ENCODE measurements around the gene CD2.

The CD2 gene

GRCh38 chr1:116716391-116716790 lies 37.8 kb upstream of the CD2 start:
- ATAC-seq (ENCODE audit: insufficient read depth, low read depth) (no peak), DNase-seq (no peak)
- H2AFZ ChIP-seq (ENCODE audit: low read depth, low read length) = no peak overlapping the region
- no peak overlapping the region for H3K9ac ChIP-seq (ENCODE audit: low read depth, low read length)
- H3K79me2 ChIP-seq (ENCODE audit: insufficient read depth, low read length) = no peaks in the 10 kb centered on the region
- no peak for TF ChIP-seq CTCF (IDR thresholded peaks at IDR 0.05; ENCODE audit: borderline replicate concordance, extremely low read depth, low read length, poor library complexity, severe bottlenecking)
- no peak for TF ChIP-seq EZH2 (IDR thresholded peaks at IDR 0.05; ENCODE audit: borderline replicate concordance, low read depth, low read length, severe bottlenecking)
- no peaks in the 10 kb centered on the region for H3K27me3 ChIP-seq (ENCODE audit: insufficient read depth, low read length, poor library complexity)
- no peaks in the 10 kb centered on the region for H3K9me3 ChIP-seq (ENCODE audit: insufficient read depth, low read length, severe bottlenecking)
- H3K4me3 ChIP-seq (ENCODE audit: low read depth in 1 of 2, low read length in 2 of 2) = no peak overlapping the region
- no peaks in the 10 kb centered on the region for H4K20me1 ChIP-seq (ENCODE audit: insufficient read depth, low read length)
- H3K27ac ChIP-seq (ENCODE audit: low read length) = no peak overlapping the region
- no peaks in the 10 kb centered on the region for H3K36me3 ChIP-seq (ENCODE audit: insufficient read depth, low read length)
- H3K4me2 ChIP-seq (ENCODE audit: insufficient read depth, low read length) = no peak overlapping the region
- H3K4me1 ChIP-seq (ENCODE audit: insufficient read depth, low read length) = 0 out of 2 replicates have a peak, but pooled peaks cover 2% of the 10 kb centered on the region

GRCh38 chr1:116717318-116717717 lies 36.9 kb upstream of the CD2 start:
- Histone ChIP-seq H3K4me3 (ENCODE audit: low read depth in 1 of 2, low read length in 2 of 2) (no peak overlapping the region), H2AFZ (ENCODE audit: low read depth, low read length) (no peak overlapping the region), H3K4me2 (ENCODE audit: insufficient read depth, low read length) (no peak overlapping the region), H3K9me3 (ENCODE audit: insufficient read depth, low read length, severe bottlenecking) (no peaks in the 10 kb centered on the region), H4K20me1 (ENCODE audit: insufficient read depth, low read length) (no peaks in the 10 kb centered on the region), H3K4me1 (ENCODE audit: insufficient read depth, low read length) (no peaks in the 10 kb centered on the region), H3K36me3 (ENCODE audit: insufficient read depth, low read length) (no peaks in the 10 kb centered on the region), H3K27me3 (ENCODE audit: insufficient read depth, low read length, poor library complexity) (no peaks in the 10 kb centered on the region), H3K9ac (ENCODE audit: low read depth, low read length) (no peak overlapping the region), H3K27ac (ENCODE audit: low read length) (no peak overlapping the region), H3K79me2 (ENCODE audit: insufficient read depth, low read length) (no peaks in the 10 kb centered on the region)
- ATAC-seq (ENCODE audit: insufficient read depth, low read depth) = no peak
- no peak for DNase-seq
- TF ChIP-seq CTCF (IDR thresholded peaks at IDR 0.05; ENCODE audit: borderline replicate concordance, extremely low read depth, low read length, poor library complexity, severe bottlenecking) (no peak), EZH2 (IDR thresholded peaks at IDR 0.05; ENCODE audit: borderline replicate concordance, low read depth, low read length, severe bottlenecking) (no peak)

- Histone ChIP-seq H3K79me2 (ENCODE audit: insufficient read depth, low read length) (no peaks in the 10 kb centered on the region), H3K27ac (ENCODE audit: low read length) (no peak overlapping the region), H3K9me3 (ENCODE audit: insufficient read depth, low read length, severe bottlenecking) (no peaks in the 10 kb centered on the region), H3K4me1 (ENCODE audit: insufficient read depth, low read length) (no peaks in the 10 kb centered on the region), H3K4me3 (ENCODE audit: low read depth in 1 of 2, low read length in 2 of 2) (no peak overlapping the region), H2AFZ (ENCODE audit: low read depth, low read length) (no peak overlapping the region), H3K4me2 (ENCODE audit: insufficient read depth, low read length) (no peak overlapping the region), H3K36me3 (ENCODE audit: insufficient read depth, low read length) (no peaks in the 10 kb centered on the region), H3K9ac (ENCODE audit: low read depth, low read length) (no peak overlapping the region), H3K27me3 (ENCODE audit: insufficient read depth, low read length, poor library complexity) (no peaks in the 10 kb centered on the region), H4K20me1 (ENCODE audit: insufficient read depth, low read length) (no peaks in the 10 kb centered on the region)
- ATAC-seq (ENCODE audit: insufficient read depth, low read depth) = no peak
- TF ChIP-seq EZH2 (IDR thresholded peaks at IDR 0.05; ENCODE audit: borderline replicate concordance, low read depth, low read length, severe bottlenecking) (no peak), CTCF (IDR thresholded peaks at IDR 0.05; ENCODE audit: borderline replicate concordance, extremely low read depth, low read length, poor library complexity, severe bottlenecking) (no peak)
- DNase-seq = no peak
Observed at GRCh38 chr1:116720364-116721038, 33.7 kb upstream of the CD2 start.
